ENCODE data around the gene PEX16. TPM values are rescaled to one million over a fixed set of nuclear protein-coding genes. Genes with fewer than 3 reads are reported as not detected.

Gene PEX16
- polyA plus RNA-seq, 4 donors, result 15.5 to 24.3 (median 21.8) TPM

DNA sequence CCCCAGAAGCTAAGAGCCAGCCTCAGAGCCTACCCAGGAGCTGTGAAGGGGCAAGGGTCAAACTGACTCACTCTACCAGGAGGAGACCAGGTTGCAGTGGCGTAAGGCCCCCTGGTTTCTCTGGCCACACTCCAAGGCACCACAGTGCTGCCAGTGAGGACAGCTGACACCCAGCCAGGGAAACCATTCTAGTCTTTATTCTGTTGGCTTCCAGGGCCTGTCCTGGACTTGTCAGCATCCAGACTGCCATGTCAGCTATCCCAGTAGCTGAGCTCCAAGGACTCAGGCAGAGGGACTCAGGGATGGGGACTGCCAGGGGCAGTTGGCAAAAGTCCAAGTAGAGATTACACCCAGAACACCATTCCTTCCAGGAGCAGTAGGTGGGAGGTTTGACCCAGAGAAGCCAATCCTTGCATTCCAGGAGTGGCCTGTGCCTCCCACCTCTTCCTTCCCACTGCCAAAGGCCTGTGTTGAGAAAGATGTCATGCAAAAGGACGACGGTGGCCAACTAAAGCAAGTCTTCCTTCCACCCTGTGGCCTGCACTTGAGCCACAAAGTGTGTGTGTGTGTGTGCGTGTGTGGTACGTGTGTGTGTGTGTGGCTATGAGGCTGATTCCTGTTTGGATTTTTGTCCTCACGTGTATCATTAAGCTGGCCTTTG is 35.8 kb downstream of the PEX16 start:
- no peak for DNase-seq (ENCODE audit: low read depth in 4 of 4, low spot score in 2 of 4)

DNA sequence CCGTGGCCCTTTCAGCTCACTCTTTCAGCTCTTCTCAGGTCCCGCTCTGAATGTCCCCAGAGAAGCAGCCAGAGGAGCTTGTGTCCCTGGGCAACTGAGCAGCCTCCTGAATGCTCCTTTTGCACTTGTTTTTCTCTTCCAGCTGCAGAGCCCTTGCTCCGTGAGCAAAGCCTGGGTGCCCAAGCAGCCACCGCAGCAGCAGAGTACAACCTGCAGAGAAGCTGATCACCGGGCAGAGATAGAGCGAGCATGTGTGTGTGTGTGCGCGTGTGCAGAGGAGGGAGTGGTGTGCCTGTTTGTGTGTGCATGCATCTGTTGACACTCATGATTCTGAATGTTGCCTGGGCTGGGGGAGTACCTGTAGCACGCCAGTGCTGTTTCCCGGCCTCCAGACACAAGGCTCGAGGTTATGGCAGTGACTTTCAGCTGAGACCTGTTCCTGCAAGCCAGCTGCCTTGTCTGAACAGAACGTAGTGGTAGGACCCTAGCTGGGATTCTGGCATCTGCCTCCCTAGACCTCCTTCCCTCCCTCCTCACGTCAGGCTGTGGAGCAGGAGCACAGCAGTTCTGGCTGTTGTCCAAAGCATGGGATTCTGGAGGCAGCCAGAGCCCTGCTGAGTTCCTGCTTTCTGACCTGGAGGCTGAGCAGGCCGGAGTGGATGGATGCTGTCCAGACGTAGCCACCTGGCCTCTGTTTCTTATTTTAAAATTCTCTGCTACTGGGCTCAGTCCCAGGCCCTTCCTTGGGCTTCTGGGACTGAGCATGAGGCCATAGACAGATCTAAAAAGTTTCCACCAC is 36.7 kb downstream of the PEX16 start:
- no peak for DNase-seq (ENCODE audit: low read depth in 4 of 4, low spot score in 2 of 4)

DNA sequence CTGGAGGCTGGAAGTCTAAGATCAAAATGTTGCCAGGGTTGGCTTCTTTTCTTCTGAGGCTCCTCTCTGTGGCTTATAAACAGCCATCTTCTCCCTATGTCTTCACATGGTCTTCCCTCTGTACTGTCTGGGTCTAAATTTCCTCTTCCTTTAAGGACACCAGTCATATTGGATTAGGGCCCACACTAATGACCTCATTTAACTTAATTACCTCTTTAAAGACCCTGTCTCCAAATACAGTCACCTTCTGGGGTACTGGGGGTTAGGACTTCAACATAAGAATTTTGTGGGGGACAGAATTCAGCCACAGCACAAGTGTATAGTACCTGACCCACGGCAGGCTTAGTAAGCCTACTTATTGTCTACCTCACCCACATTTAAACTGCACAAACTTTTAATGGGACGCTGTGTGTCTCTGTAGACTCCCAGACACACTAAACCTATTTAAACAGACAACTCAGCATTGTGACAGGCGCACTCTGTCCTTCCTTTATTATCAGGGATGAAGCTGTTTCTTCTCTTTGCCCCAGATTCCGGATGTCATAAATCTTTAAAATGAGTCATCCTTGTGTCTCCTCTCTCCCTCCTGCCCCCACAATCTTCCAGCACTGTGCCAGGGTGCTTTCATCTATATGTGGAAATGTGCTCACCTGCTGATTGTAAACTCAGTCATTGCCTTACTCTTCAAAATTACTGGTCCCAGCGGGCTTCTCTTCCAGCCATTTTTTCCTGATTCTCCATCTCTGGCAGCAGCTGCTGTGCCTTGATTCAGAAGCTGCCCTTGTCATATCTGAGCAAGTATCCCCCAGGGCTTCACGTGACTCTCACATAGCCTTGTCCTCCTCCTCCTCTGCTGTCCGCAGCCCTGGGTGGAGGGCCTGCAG is 37.6 kb downstream of the PEX16 start:
- no peak for DNase-seq (ENCODE audit: low read depth in 4 of 4, low spot score in 2 of 4)

DNA sequence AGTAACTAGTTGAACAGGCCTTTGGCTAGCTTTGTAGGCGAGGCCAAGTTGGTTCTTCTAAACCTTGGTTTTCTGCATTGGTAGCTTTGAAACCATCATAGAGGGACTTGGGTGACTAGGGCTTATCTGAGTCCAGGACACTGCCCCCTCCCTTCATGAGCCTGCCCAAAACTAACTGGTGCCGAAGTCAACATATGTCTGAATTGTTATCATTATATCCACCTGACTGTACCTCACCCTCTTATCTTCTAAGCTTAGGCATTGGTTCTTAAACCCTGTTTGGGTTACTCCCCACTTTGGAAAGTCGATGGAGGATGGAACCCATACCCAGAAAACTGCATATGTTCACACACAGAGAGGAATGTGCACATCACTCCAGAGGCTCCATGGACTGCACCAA is 39.8 kb downstream of the PEX16 start:
- DNase-seq (ENCODE audit: low read depth in 4 of 4, low spot score in 2 of 4), result no peak

DNA sequence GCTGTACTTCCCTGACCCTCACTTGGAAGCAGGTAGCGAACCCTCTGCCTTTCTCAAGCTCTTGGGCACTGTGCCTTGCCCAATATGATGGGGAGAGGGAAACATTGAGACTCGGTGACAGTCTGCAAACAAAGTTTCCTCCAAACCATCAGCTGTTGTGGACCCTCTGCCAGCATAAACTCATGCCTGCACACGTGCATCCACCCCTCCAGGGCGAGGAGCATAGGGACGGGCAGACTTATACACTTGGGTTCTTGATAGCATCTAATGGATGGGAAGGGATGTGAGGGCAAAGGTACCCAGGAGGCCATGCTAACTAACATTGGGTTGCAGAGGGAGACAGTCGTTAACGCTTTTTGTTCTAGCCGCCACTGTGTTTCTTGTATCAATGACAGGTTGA is 40.5 kb downstream of the PEX16 start:
- no peak for DNase-seq (ENCODE audit: low read depth in 4 of 4, low spot score in 2 of 4)

DNA sequence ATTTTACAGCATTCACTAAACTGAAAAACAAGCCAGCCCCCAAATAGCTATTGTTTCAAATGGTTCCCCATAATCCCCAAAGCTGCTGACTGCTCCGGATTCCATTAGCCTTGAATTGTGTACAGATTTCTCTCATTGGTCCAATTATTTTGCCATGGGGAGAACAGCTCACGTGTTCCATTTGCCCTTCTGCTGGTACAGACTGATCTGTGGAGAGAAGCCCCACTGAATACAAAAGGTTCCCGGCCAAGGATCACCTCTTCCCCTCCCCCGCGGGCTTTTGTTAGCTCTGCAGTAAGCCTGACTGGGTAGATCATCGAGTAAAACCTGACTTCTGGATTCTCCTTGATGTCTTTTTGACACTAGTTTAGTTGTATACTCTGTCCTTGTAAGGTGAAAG is 41.3 kb downstream of the PEX16 start:
- no peak for DNase-seq (ENCODE audit: low read depth in 4 of 4, low spot score in 2 of 4)

DNA sequence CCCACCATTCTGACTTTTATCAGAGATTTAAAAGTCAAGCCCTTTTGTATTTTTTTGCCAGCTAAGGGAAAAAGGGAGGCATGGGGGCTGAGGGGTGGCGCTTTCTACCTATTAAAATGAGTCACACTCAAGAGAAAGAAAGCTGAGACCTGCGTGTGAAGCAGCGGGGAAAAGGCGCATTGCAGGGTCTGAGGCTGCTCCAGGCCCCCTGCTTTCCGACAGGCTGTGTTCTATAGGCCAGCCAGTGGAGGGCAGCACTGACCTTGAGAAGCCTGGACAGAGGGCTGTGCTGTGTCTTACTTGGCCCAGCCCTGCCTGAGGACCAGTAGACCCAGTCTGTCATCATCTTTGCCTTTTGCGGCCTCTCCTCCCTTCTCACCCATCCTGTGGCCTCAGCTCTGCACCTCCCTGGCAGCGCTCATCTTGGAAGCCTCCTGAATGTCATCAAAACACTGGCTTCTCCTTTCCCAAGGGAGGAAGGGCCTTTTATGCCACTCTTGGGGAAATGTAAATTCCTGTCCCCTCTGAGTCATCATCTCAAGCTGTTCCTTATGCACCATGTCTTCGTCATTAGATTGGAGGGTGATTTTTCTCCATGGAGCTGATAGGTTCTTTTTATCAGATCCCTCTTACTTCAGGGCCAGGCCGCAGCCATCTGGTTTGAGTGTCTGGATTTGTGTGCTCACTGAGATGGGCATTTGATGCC is 44.9 kb downstream of the PEX16 start:
- no peak for DNase-seq (ENCODE audit: low read depth in 4 of 4, low spot score in 2 of 4)

DNA sequence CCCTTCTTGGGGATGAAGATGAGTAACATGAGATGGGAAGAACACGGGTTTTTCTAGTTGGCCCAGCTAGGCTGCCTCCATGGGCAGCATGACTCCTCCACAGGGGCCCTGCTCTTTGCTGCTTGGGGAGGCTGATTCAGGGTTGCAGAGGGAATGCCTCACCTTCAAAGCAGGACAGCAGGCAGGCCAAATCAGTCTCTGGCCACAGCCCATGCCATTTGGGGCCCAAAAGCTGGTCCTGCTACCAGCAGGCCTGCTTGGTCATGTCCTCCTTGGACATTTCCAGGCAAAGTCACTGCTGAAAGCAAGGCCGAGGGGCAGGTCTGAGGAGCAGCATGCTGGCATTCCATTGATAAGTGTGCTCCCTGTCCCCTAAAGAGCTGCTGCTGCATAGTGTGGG is 46.0 kb downstream of the PEX16 start:
- no peak for DNase-seq (ENCODE audit: low read depth in 4 of 4, low spot score in 2 of 4)

DNA sequence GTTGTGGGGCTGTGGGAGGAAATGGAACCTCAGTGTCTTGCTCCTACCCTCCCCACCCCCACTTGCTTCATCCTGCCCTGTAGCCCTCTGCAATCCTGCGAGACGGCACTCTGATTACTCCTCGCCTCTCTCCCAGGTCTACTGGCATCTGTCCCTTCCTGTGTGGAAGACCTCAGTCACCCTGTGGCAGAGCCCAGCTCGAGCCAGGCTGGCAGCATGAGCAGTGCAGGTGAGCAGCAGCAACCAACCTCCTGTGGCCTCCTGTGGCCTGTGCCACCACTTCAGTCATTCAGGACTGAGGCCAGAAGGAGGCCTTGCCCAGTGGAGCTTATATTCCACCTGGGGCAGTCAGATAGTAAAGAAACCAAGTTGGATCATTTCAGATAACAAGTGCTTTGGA is 47.0 kb downstream of the PEX16 start:
- no peak for DNase-seq (ENCODE audit: low read depth in 4 of 4, low spot score in 2 of 4)

DNA sequence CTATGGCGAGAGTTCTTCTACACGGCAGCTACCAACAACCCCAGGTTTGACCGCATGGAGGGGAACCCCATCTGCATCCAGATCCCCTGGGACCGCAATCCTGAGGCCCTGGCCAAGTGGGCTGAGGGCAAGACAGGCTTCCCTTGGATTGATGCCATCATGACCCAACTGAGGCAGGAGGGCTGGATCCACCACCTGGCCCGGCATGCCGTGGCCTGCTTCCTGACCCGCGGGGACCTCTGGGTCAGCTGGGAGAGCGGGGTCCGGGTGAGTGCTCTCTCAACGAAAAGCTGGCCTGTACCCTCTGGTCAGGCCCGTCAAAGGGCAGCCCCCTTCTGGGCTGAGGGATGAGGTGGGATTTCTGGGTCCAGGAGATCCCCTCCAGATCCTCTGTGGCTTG is 48.1 kb downstream of the PEX16 start:
- DNase-seq (ENCODE audit: low read depth in 4 of 4, low spot score in 2 of 4), result no peak

DNA sequence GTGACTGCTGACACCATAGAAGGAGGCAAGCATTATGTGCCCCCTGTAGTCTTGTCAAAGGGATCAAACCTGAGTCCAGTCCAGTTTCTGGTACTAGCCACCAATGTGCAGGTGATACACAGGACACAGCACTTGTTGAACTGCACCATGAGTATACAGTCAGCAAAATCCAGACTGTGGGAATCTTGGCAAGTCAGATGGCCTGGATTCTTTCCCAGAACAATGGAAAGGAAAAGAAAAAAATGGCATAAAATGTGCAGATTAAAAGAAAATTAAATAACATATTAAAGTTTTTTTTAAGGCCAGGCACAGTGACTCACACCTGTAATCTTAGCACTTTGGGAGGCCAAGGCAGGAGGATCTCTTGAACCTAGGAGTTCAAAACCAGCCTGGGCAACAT is 53.6 kb downstream of the PEX16 start:
- no peak for DNase-seq (ENCODE audit: low read depth in 4 of 4, low spot score in 2 of 4)

DNA sequence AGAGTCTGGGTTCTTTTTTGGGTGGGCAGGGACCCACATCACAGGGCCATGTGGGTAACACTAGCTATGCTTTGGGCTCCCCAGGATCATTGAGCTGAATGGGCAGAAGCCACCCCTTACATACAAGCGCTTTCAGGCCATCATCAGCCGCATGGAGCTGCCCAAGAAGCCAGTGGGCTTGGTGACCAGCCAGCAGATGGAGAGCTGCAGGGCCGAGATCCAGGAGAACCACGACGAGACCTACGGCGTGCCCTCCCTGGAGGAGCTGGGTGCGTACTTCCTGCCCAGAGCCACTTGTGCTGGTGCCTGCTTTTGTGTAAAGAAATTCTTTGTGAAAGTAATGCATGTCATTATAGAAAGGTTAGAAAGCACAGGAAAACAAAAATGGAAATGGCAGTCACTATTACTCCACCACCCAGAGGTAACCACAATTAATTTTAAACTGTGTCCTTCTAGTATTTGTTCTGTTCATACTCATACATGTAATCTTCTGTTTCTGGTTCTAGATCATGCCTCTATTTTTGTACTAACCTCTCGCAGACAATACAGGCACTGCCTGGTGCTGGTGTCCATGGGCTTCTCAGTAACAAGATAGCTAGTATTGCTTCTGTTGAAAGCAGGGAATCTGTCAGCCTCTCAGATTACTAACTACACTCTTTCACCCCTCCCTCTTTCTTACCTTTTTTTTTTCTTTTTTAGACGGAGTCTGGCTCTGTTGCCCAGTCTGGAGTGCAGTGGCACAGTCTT is 56.7 kb downstream of the PEX16 start:
- DNase-seq (ENCODE audit: low read depth in 4 of 4, low spot score in 2 of 4), result no peak

DNA sequence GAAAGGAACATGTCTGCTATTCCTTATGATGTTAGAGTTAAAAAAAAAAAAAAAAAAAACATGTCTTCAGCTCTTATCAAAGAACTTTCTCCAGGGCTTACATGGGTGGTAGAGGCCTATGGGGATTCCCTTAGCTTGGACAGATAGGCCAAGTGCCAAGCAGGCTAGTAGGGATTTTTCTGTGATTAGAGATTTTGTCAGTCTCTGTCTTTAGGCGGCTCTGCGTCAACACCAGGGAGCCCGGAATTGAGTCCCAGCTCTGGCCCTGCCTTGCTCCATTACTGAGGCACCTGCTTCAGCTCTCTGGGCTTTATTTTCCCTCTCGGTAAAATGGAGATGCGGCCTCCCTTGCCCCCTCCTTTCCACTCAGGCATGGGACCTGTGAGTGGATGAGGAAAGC is 57.3 kb downstream of the PEX16 start:
- DNase-seq (ENCODE audit: low read depth in 4 of 4, low spot score in 2 of 4), result no peak

Other genes starting within 250 kb of the PEX16 start
- 10 to 100 TPM in 1 of 4 donors, 1 to 10 TPM in 3; 7.0 to 10.2 (median 8.7) TPM for gene SLC35C1, start 112.7 kb downstream of the PEX16 start, polyA plus RNA-seq (ENCODE audit: insufficient read length in 4 of 4)
- 10 to 100 TPM; 27.3 to 34.1 (median 29.5) TPM for gene CRY2, start 70.4 kb downstream of the PEX16 start, polyA plus RNA-seq (ENCODE audit: insufficient read length in 4 of 4)
- gene MAPK8IP1, start 32.2 kb downstream of the PEX16 start, polyA plus RNA-seq (ENCODE audit: insufficient read length in 4 of 4), result 10 to 100 TPM in 3 of 4 donors, 1 to 10 TPM in 1; 9.3 to 15.3 (median 13.1) TPM
- 1 to 10 TPM in 1 of 4 donors, under 1 TPM in 2, not detected in 1; 0.31 to 1.4 (median 0.49) TPM for gene FREY1, start 10.6 kb downstream of the PEX16 start, polyA plus RNA-seq (ENCODE audit: insufficient read length in 4 of 4)
- 10 to 100 TPM; 17.6 to 28.7 (median 25.0) TPM for gene LARGE2, start 4.8 kb upstream of the PEX16 start, polyA plus RNA-seq (ENCODE audit: insufficient read length in 4 of 4)
- gene PHF21A, start 203.6 kb upstream of the PEX16 start, polyA plus RNA-seq (ENCODE audit: insufficient read length in 4 of 4), result 10 to 100 TPM; 34.5 to 60.9 (median 51.7) TPM

Measured in left renal cortex interstitium (tissue), 4 donors.